ENCODE data around the gene LUC7L3.

LUC7L3 gene

GRCh38 chr17:50685691-50686493 lies 33.5 kb upstream of the LUC7L3 start:
- DNase-seq (ENCODE audit: low spot score): no peak

- peak; percentile 92 for DNase-seq (ENCODE audit: low spot score)
These were observed 32.8 kb upstream of the LUC7L3 start for GRCh38 chr17:50686494-50687199.

DNA sequence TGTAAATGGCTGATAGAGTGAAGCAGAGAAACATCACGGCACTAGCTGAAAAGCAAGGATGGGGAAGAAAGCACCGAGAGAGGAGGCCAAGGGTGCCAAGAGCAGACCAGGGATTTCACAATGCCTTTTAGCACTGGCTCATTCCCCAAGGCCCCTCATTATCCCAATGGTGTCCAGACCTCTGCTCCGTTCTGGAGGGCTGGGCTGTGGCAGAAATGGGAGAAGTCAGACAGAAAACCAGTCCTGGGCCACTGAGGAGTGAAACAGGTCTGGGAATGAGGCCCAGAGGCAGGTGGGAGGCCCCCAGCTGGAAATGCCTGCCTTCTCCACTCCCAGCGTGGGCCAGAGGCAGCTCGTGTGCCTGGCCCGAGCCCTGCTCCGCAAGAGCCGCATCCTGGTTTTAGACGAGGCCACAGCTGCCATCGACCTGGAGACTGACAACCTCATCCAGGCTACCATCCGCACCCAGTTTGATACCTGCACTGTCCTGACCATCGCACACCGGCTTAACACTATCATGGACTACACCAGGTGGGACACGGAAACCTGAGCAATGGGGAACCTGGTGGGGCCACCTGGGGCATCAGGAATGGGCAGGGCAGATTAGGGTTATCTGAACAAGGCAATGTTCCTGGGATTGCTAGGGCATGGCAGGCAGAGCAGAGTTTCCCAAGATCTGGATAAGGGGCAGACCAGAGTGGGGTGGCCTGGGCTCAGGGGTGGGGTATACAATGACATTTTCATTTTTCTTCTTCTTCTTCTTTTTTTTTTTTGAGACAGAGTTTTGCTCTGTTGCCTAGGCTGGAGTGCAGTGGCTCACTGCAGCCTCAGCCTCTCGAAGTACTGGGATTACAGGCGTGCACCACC lies 32.0 kb upstream of the LUC7L3 start:
- DNase-seq (ENCODE audit: low spot score): no peak

DNA sequence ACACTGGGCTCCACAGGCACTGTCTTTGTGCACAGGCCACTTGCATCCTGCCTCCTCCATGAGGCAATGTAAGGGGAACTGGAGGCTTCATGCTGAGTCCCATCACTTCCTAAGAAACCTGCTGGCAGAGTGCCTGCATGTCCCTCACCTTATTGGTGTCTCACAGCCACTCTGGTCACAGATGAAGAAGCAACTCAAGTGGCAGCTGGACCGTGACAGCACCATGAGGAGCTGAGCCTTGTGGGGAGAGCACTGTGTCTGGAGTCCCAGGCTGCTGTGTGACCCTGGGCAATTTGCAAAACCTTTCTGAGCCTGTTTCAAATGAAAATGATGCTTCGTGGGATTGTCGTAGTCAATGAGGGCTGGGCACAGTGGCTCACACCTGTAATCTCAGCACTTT lies 31.2 kb upstream of the LUC7L3 start:
- no peak for DNase-seq (ENCODE audit: low spot score)

- peak; percentile 63 for DNase-seq (ENCODE audit: low spot score)
These were observed 30.2 kb upstream of the LUC7L3 start for GRCh38 chr17:50689251-50689650.

- DNase-seq (ENCODE audit: low spot score): no peak
These were observed 29.2 kb upstream of the LUC7L3 start for GRCh38 chr17:50689956-50690886.

DNA sequence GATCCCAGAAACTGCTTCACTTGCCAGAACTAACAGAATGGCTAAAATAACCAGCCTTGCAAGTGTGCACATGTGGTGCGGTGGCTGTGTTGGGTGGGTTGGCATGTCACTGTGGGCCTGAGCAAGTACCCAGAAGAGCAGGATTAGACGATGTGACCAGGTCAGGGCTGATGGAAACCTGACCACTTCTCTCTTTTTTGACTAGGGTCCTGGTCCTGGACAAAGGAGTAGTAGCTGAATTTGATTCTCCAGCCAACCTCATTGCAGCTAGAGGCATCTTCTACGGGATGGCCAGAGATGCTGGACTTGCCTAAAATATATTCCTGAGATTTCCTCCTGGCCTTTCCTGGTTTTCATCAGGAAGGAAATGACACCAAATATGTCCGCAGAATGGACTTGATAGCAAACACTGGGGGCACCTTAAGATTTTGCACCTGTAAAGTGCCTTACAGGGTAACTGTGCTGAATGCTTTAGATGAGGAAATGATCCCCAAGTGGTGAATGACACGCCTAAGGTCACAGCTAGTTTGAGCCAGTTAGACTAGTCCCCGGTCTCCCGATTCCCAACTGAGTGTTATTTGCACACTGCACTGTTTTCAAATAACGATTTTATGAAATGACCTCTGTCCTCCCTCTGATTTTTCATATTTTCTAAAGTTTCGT lies 28.4 kb upstream of the LUC7L3 start:
- no peak for DNase-seq (ENCODE audit: low spot score)

GRCh38 chr17:50691550-50692447 lies 27.6 kb upstream of the LUC7L3 start:
- no peak for DNase-seq (ENCODE audit: low spot score)

GRCh38 chr17:50692448-50693035 lies 26.9 kb upstream of the LUC7L3 start:
- DNase-seq (ENCODE audit: low spot score): no peak

GRCh38 chr17:50693036-50693682 lies 26.2 kb upstream of the LUC7L3 start:
- DNase-seq (ENCODE audit: low spot score): no peak

DNA sequence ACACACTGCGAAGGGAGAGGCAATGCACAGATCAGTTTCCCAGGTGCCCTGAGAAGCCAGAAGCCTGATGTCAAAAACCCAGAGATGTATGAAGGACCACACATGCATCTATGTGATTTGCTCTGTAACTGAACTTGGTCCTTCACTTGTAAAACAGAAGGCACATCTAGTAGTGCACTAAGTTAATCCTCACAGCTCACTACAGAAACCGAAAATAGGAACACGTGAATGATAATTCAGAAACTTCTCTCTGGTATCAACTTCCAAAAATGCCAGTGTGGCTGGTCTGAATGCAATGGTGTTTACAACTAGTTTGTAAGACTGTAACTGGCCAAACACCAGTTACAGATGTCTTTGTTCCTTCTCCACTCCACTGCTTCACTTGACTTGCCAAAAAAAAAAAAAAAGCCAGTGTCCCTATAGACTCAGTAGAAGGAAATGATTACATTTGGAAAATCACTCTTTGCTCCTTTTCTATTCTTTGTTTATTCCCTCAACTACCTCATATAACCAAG lies 23.0 kb upstream of the LUC7L3 start:
- DNase-seq (ENCODE audit: low spot score): no peak

DNA sequence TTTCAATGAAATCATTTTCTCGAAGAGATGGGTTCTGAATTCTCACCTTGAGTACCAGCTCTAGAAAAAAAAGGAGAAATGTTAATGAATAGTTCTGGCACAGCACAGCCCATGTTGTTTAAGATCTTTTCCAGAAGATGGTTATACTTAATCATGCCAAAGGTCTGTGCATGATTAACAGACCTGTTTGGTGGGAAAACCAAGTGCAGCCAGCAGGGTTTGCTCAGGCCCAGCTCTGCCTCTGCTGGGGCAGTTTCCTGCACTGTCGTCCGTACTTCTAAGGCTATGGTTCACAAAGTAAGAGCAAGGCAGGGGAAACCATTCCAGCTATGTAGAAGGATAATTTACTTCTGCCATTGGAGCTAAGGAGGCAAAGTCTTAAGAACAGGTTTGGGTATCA lies 22.3 kb upstream of the LUC7L3 start:
- no peak for DNase-seq (ENCODE audit: low spot score)

GRCh38 chr17:50697663-50698272 lies 21.6 kb upstream of the LUC7L3 start:
- no peak for DNase-seq (ENCODE audit: low spot score)

GRCh38 chr17:50699410-50699809 lies 20.0 kb upstream of the LUC7L3 start:
- DNase-seq (ENCODE audit: low spot score): no peak

- no peak for DNase-seq (ENCODE audit: low spot score)
These were observed 16.2 kb upstream of the LUC7L3 start for GRCh38 chr17:50703162-50703561.

- peak; percentile 92 for DNase-seq (ENCODE audit: low spot score)
These were observed 11.9 kb upstream of the LUC7L3 start, which contains the start of gene ANKRD40 for GRCh38 chr17:50707289-50708049. ANKRD40 (minus strand) TSS chr17:50707914; CDS start chr17:50707654, 260 bp downstream.
